HG02870 (cell line): ENCODE data around the gene CD8B2.
"Not testable (repeated sequence)": the region's sequence is repeated elsewhere in the genome, so short reads cannot be mapped to it uniquely, and the experiment has no call there.

Source experiments
- ATAC-seq: cut with Tn5 transposase; IDR thresholded peaks from one replicate; pipeline ENCODE4 v1.9.1; 2021; ENCODE audit warnings: mild to moderate bottlenecking, moderate library complexity; ENCODE audit not compliant: unreplicated experiment

CD8B2 gene

GRCh38 chr2:106486551-106487385 lies at the start of gene CD8B2:
Gene CD8B2 (plus strand): TSS chr2:106487364. CDS start chr2:106487427, 63 bp downstream.
- ATAC-seq: not testable (repeated sequence)

GRCh38 chr2:106461882-106462281 lies 25.3 kb upstream of the CD8B2 start:
- not testable (repeated sequence) for ATAC-seq

GRCh38 chr2:106467516-106467915 lies 19.6 kb upstream of the CD8B2 start:
- not testable (repeated sequence) for ATAC-seq

GRCh38 chr2:106468107-106468506 lies 19.1 kb upstream of the CD8B2 start, which contains the start of gene RGPD3:
Gene RGPD3 (minus strand): TSS chr2:106468413. CDS start chr2:106468288, 125 bp downstream.
- ATAC-seq: not testable (repeated sequence)

DNA sequence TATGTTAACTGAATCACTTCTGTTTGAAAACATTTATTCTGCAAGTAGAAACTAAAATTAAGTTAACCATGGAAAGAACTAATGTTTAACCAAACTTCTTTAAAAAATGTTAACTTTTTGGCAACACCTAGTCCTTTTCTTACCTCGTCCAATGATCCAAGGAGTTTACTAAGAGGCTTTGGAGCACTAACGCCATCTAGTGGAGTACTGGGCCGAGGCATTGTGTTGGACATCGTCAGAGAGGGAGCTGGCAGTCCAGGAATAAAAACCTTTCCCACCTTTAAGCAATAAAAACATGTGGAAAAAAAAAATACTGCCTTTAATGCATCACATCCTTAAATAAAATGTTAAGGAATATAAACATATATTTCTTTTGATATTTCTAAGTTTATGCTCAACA lies 16.5 kb upstream of the CD8B2 start:
- ATAC-seq: not testable (repeated sequence)

DNA sequence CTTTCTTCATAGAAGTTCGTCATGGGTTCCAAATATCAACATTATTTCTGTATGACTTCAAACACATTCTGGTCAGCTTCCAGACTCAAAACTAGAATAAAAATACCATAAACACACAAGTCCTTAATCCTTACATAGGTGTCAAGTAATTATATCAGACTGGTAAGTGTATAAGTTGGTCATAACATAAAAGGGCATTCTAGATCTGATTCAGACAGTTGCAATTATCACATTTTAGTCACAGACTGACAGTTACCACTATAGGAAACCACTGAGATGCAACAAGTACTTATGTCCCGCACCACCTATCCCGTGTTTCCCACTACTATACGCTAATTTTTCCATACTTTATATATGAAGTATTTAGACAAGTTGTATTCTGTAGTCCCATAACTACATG lies 9.5 kb upstream of the CD8B2 start:
- ATAC-seq: not testable (repeated sequence)

DNA sequence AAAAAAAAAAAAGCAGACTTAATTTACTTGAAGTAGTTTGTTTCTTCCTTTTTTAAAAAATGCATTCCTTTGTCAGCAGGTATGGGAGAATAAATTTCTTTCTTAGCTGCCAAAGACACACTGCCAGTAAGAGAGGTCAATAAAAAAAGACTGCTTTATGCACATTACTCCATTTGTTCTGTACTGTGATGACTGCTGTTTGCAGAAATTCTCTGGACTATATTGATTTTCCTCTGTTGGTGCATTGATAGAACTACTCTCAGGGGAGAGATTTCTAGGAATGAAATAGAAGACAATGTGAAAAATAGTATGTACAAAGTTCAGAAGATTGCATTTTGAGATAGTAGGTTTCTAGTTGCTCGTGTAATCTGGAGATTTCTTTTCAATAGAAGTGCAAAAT lies 7.6 kb upstream of the CD8B2 start:
- not testable (repeated sequence) for ATAC-seq

- not testable (repeated sequence) for ATAC-seq
Measured at GRCh38 chr2:106487386-106488191, 425 bp downstream of the CD8B2 start.

- ATAC-seq: not testable (repeated sequence)
Measured at GRCh38 chr2:106489701-106490100, 2.5 kb downstream of the CD8B2 start.

DNA sequence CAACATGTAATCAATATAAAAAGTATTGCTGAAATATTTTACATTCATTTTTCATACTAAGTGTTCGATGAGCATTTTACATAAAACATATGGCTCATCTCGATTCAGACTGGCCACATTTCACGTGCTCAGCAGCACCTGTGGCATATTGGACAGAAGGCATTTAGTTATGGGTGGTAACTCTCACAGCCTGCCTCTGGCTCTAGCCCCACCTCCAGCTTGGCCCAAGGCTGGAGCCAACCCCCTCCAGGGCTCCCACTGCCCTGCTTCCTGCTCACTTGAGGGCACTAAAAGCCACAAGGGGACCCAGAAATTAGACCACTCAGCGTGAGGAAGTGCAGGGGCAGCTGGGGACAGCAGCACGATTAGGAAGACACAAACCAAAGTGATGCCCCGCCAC lies 5.2 kb downstream of the CD8B2 start:
- ATAC-seq: not testable (repeated sequence)

DNA sequence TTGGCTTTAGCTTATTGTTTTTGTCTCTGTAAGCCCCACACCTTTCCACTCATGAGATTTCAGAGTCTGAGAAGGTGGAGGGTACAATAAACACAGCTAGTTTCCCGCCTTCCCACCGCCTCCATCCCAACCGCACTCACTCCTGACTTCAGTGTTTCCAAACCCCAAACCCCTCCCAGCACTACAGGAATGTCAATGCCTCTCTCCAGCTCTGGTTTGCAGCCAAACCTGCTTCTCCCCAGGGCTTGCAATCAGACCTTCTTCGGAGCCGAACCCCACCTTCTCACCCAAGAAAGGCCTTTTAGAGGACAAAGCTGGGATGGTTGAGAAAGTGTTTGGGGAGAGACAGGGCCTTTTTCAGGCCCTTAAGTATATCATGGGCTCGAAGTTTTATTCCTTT lies 5.7 kb downstream of the CD8B2 start:
- not testable (repeated sequence) for ATAC-seq

GRCh38 chr2:106498549-106498948 lies 11.4 kb downstream of the CD8B2 start:
- not testable (repeated sequence) for ATAC-seq

DNA sequence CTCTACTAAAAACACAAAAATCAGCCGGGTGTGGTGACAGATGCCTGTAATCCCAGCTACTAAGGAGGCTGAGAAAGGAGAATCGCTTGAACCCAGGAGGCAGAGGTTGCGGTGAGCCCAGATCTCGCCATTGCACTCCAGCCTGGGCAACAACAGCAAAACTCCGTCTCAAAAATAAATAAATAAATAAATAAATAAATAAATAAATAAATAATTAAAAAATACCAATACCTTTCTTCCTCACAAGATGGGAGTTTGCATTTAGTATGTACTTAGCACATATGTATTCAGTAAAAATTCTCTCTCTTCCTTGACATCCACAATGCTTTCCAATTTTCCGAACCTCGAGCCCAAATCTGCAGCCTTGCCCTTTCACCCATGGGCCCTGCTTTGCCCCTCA lies 13.2 kb downstream of the CD8B2 start:
- ATAC-seq: not testable (repeated sequence)

- ATAC-seq: not testable (repeated sequence)
Measured at GRCh38 chr2:106502351-106502750, 15.2 kb downstream of the CD8B2 start.

- ATAC-seq: not testable (repeated sequence)
Measured at GRCh38 chr2:106504192-106504591, 17.0 kb downstream of the CD8B2 start.

DNA sequence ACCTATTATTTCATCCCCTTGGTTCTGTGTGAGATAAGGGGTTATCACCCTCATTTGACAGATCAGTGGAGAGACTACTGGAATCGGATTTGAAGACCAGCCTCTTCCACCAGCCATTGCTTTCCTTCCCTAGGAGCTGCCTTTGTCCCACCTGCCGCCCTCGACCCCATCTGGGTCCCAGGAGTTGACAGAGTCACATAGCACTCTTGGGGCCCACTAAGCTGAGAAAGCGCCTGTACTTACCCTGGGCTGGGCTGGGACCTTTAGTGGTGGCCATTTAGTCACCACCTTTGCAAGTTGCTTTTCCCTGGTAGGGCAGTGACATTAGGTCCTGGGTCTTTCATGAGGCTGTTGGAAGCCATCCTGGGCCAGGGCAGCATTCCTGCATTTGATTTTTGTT lies 17.6 kb downstream of the CD8B2 start:
- not testable (repeated sequence) for ATAC-seq

DNA sequence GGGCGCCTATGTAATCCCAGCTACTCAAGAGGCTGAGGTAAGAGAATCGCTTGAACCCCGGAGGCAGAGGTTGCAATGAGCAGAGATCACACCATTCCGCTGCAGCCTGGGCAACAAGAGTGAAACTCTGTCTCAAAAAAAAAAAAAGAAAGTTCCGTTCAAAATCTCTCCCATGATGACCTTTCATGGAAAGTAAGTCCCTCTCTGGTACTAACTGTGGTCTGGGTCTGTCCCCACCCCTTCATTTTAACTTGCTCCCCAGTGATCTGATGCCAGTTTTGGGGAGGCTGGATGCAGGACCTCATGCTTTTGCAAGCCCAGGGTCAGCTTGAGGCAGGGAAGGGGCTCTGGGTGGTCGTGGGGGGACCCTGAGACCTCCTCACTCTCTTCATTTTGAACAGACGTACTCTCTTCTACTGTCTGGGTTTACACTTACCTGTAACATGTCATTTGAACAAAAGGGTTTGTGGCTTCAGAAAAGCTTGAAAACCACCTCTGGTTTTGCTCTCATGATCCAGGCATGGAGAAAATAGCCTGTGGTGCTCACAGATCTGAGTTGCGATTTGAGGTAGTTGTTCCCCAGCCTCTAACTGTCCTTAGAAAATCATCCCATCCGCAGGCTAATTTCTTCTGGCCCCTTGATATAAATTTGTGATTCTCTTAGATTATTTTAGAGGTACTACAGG lies 19.0 kb downstream of the CD8B2 start:
- ATAC-seq: not testable (repeated sequence)

- ATAC-seq: not testable (repeated sequence)
Measured at GRCh38 chr2:106508660-106509373, 21.7 kb downstream of the CD8B2 start.

GRCh38 chr2:106509374-106509770 lies 22.2 kb downstream of the CD8B2 start:
- not testable (repeated sequence) for ATAC-seq

DNA sequence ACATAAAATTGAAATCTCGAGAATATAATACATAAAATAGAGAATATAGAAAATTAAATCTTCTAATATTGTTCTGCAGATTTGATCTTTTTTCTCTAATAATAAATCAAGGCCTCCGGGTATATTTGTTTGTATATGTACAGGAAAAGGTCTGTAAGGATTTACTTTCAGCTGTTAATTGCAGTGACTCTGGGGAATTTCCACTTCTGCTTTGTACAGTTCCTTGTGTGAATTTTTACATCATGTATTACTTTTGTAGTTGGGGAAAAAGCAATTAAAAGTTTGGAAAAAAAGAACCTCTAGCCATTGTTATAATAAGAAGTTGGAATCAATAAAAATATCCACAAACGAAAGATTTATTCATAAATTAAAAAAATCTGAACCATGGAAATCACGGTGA lies 23.6 kb downstream of the CD8B2 start:
- ATAC-seq: not testable (repeated sequence)
